HEK293T (cell line): Measurements from ENCODE around the gene DLEC1.

Source experiments
- ARNT ChIP-seq: fragments of 450-650 bp; IDR thresholded peaks from 2 replicates; pipeline ENCODE4 v1.6.1; 2017; ENCODE audit warnings: mild to moderate bottlenecking
- BHLHE40 ChIP-seq: fragments of 450-650 bp; IDR thresholded peaks from 2 replicates; pipeline ENCODE4 v1.6.1; 2016; ENCODE audit warnings: mild to moderate bottlenecking, moderate library complexity, borderline replicate concordance
- FOXK2 ChIP-seq: fragments of 450-650 bp; IDR thresholded peaks from 2 replicates; pipeline ENCODE4 v1.6.1; 2016; ENCODE audit warnings: mild to moderate bottlenecking
- FOXM1 ChIP-seq: fragments of 450-650 bp; IDR thresholded peaks from 2 replicates; pipeline ENCODE4 v1.6.1; 2017; ENCODE audit warnings: mild to moderate bottlenecking, borderline replicate concordance
- NFRKB ChIP-seq: fragments of 450-650 bp; IDR thresholded peaks from 2 replicates; pipeline ENCODE4 v1.6.1; 2016; ENCODE audit warnings: mild to moderate bottlenecking, moderate library complexity
- TARDBP ChIP-seq: fragments of 450-650 bp; IDR thresholded peaks from 2 replicates; pipeline ENCODE4 v1.6.1; 2016

- TF ChIP-seq BHLHE40 (no peak), FOXK2 (no peak), NFRKB (no peak), FOXM1 (no peak), TARDBP (no peak), ARNT (no peak)
Measured at GRCh38 chr3:38121451-38121831, 82.4 kb downstream of the DLEC1 start.
